Measurements from ENCODE around the gene HDAC3. TPM values are rescaled to one million over a fixed set of nuclear protein-coding genes. Genes with fewer than 3 reads are reported as not detected.

The HDAC3 gene
- total RNA-seq, 1 experiment from 2014 or later = 96.3 TPM

DNA sequence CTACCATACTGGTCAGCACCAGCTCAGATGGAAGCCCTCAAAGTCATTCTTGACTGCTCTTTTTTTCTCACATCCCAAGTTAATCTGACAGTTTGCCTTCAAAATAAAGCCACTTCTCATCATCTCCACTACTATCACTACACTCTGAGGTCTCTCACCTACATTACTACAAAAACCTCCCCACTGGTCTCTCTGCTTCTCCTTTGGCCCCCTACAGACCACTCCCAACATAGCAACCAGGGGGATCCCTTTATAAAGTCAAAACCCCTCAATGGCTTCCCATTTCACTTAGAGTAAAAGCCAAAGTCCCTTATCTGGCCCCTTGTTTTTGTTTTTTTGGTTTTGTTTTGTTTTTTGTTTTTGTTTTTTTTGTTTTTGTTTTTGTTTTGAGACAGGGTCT, 40.8 kb upstream of the HDAC3 start:
- no peaks in the 10 kb centered on the region for H3K27me3 Mint-ChIP-seq (ENCODE audit: unreplicated experiment)
- intact Hi-C loops (cut with micrococcal nuclease; ENCODE audit: unreplicated experiment) = no loop called here
- H3K4me3 Mint-ChIP-seq (ENCODE audit: low read depth, unreplicated experiment) = no peak overlapping the region
- H3K4me1 Mint-ChIP-seq (ENCODE audit: low read depth, unreplicated experiment) = peaks cover 12% of the 10 kb centered on the region
- DNase-seq = no peak
- CTCF ChIA-PET = no interaction called here
- no peaks in the 10 kb centered on the region for H3K9me3 Mint-ChIP-seq (ENCODE audit: low read depth, unreplicated experiment)
- H3K27ac Mint-ChIP-seq (ENCODE audit: unreplicated experiment) = no peak overlapping the region
- BruUV-seq (replicated peaks) = no TSS peak
- peaks cover 20% of the 10 kb centered on the region for H3K36me3 Mint-ChIP-seq (ENCODE audit: insufficient read depth, unreplicated experiment)
- TF ChIP-seq, protein P1, sequence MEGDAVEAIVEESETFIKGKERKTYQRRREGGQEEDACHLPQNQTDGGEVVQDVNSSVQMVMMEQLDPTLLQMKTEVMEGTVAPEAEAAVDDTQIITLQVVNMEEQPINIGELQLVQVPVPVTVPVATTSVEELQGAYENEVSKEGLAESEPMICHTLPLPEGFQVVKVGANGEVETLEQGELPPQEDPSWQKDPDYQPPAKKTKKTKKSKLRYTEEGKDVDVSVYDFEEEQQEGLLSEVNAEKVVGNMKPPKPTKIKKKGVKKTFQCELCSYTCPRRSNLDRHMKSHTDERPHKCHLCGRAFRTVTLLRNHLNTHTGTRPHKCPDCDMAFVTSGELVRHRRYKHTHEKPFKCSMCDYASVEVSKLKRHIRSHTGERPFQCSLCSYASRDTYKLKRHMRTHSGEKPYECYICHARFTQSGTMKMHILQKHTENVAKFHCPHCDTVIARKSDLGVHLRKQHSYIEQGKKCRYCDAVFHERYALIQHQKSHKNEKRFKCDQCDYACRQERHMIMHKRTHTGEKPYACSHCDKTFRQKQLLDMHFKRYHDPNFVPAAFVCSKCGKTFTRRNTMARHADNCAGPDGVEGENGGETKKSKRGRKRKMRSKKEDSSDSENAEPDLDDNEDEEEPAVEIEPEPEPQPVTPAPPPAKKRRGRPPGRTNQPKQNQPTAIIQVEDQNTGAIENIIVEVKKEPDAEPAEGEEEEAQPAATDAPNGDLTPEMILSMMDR (IDR thresholded peaks at IDR 0.05; ENCODE audit: unreplicated experiment) = peak; percentile 36

DNA sequence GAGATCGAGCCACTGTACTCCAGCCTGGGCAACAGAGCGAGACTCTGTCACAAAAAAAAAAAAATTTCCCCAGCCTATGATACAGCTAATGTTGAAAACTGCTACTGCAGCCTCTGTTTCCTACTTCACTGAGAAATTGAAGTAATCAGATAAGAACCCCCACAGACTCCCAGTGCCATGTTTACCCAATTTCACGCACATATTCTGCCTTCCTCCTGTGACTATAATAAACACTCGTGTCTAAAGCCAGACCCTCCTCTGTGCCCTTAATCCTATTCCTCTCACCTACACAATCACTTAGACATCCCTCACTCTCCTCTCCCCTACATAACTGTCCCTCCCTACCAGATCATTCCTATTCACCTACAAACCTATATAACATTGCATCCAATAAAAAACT, 39.0 kb upstream of the HDAC3 start:
- Mint-ChIP-seq H3K27ac (ENCODE audit: unreplicated experiment) (no peak overlapping the region), H3K4me1 (ENCODE audit: low read depth, unreplicated experiment) (no peaks in the 10 kb centered on the region), H3K36me3 (ENCODE audit: insufficient read depth, unreplicated experiment) (peaks cover 9% of the 10 kb centered on the region), H3K27me3 (ENCODE audit: unreplicated experiment) (no peaks in the 10 kb centered on the region), H3K4me3 (ENCODE audit: low read depth, unreplicated experiment) (no peak overlapping the region), H3K9me3 (ENCODE audit: low read depth, unreplicated experiment) (no peaks in the 10 kb centered on the region)
- no peak for DNase-seq
- CTCF ChIA-PET = no interaction called here
- TF ChIP-seq, protein P1 (IDR thresholded peaks at IDR 0.05; ENCODE audit: unreplicated experiment) = no peak
- no TSS peak for BruUV-seq (replicated peaks)
- intact Hi-C loops (cut with micrococcal nuclease; ENCODE audit: unreplicated experiment) = no loop called here

DNA sequence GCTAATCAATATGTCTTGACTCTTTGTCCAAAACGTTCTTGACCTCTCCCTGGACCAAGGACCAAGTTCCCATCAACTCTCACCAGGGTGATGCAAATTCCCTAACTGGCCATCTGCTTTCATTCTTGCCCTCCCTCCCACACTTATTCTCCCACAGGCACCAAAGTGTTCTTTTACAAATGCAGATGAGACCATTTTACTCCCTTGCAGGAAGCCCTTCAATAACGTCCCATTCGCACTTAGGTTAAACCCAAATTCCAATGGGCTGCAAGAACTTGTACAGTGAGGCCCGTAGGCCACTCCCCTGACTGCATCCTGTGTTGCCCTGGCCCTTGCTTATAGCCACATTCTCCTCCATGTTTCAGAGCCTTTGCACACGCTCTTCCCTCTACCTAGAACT, 38.1 kb upstream of the HDAC3 start:
- Mint-ChIP-seq H3K9me3 (ENCODE audit: low read depth, unreplicated experiment) (no peaks in the 10 kb centered on the region), H3K36me3 (ENCODE audit: insufficient read depth, unreplicated experiment) (peaks cover 6% of the 10 kb centered on the region), H3K27ac (ENCODE audit: unreplicated experiment) (no peak overlapping the region), H3K4me1 (ENCODE audit: low read depth, unreplicated experiment) (no peaks in the 10 kb centered on the region), H3K27me3 (ENCODE audit: unreplicated experiment) (no peaks in the 10 kb centered on the region), H3K4me3 (ENCODE audit: low read depth, unreplicated experiment) (no peak overlapping the region)
- TF ChIP-seq, protein P1 (IDR thresholded peaks at IDR 0.05; ENCODE audit: unreplicated experiment) = no peak
- intact Hi-C loops (cut with micrococcal nuclease; ENCODE audit: unreplicated experiment) = no loop called here
- BruUV-seq (replicated peaks) = no TSS peak
- CTCF ChIA-PET = no interaction called here
- no peak for DNase-seq

DNA sequence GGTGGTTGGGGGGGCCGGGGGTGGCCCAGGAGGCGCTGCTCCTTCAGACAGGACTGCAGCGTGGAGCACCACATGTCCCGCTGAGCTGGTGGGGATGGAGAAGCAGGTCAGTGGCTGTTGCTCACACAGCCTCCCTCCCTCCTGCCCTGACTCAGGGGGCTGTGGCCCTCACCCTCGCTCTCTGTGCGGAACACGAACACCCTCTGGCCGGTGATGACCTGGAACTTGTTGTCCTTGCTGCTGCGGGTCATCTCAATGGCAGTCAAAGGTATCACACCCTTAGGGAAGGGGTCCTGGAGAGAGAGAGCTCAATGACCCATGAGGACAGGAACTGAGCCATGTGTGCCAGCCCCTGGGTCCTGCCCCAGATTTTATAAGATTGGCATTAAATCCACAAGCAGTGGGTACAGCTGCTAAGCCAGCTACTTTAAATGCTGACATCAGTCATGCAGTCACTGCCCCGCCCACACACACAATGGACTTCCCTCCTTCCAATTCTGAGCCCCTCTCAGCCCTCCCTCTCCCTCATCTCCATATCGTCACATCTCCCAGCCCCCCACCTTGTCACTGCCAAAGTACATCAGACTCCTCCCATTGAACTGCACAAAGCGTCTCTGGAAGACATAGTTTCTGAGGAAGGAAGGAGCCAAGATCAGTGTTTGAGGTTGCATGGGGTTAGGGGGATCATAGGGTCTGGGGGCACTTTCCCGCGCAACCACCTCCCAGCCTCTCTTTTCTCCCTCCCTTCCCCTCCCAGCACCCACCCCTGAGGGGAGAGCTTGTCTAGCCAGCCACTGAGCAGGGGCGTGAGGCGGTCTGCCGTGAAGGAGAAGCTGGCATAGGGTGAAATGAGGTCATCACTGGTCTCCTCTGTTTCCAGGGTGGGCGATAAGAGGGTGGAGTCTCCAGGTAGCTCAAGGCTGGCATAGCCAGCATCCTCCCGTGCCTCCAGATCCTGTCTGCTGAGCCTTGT, 36.5 kb upstream of the HDAC3 start:
- H3K4me3 Mint-ChIP-seq (ENCODE audit: low read depth, unreplicated experiment) = no peak overlapping the region
- no peak for DNase-seq
- no peak overlapping the region for H3K27ac Mint-ChIP-seq (ENCODE audit: unreplicated experiment)
- intact Hi-C loops (cut with micrococcal nuclease; ENCODE audit: unreplicated experiment) = no loop called here
- H3K36me3 Mint-ChIP-seq (ENCODE audit: insufficient read depth, unreplicated experiment) = peaks cover 2% of the 10 kb centered on the region
- no TSS peak for BruUV-seq (replicated peaks)
- no peaks in the 10 kb centered on the region for H3K4me1 Mint-ChIP-seq (ENCODE audit: low read depth, unreplicated experiment)
- TF ChIP-seq, protein P1 (IDR thresholded peaks at IDR 0.05; ENCODE audit: unreplicated experiment) = no peak
- H3K9me3 Mint-ChIP-seq (ENCODE audit: low read depth, unreplicated experiment) = no peaks in the 10 kb centered on the region
- no peaks in the 10 kb centered on the region for H3K27me3 Mint-ChIP-seq (ENCODE audit: unreplicated experiment)
- CTCF ChIA-PET = no interaction called here
